ENCODE data around the gene ATG5.

ATG5 gene

GRCh38 chr6:106169517-106169916 is 156.0 kb downstream of the ATG5 start:
- TF ChIP-seq GATA3 (IDR thresholded peaks at IDR 0.05; ENCODE audit: low read depth, low read length) (no peak), GATA2 (IDR thresholded peaks at IDR 0.05; ENCODE audit: low read depth, low read length) (no peak)

DNA sequence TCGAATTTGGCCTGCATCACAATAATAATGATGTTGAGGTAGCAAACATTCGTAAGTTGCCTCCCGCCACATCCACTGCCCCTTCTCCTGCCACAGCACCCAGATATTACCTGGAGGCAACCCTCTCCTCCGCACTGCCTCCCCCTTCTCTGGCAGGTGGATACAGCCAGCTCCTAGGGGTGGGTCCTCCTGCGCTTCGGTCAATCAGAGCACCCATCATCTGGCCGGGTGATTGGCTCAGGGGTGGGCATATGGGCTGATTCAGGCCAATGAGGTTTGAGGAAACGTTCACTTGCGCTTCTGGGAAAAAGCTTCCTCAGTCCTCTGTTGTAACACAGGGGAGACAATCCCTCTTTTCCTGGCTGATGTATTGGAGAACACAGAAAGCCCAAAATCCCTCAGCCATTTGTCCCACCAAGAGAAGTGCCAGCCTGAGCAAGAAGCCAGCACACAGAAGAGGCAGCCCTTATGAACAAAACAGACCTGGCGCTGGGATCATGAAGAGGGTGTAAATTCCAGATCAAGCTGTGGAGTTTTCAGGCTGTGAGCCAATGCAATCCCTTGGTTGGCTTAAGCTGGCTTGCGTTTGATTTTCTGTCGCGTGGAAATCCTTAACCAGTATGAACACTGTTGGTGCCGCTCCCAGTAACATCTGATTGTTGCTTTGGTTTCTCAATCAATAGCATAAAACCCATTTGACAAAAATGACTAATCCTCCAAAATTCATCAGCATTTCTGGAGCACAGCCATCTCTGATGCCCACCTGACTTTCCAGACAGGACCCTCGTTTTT is 157.3 kb downstream of the ATG5 start:
- TF ChIP-seq GATA2 (IDR thresholded peaks at IDR 0.05; ENCODE audit: low read depth, low read length) (no peak), GATA3 (IDR thresholded peaks at IDR 0.05; ENCODE audit: low read depth, low read length) (no peak)

- no peak; the same call in 1 of the 2 replicates for TF ChIP-seq GATA2 (IDR thresholded peaks at IDR 0.05; ENCODE audit: low read depth, low read length)
- no peak for TF ChIP-seq GATA3 (IDR thresholded peaks at IDR 0.05; ENCODE audit: low read depth, low read length)
These were observed 158.3 kb downstream of the ATG5 start for GRCh38 chr6:106167096-106167814.

- no peak for TF ChIP-seq GATA3 (IDR thresholded peaks at IDR 0.05; ENCODE audit: low read depth, low read length)
- TF ChIP-seq GATA2 (IDR thresholded peaks at IDR 0.05; ENCODE audit: low read depth, low read length): no peak
These were observed 159.6 kb downstream of the ATG5 start for GRCh38 chr6:106165885-106166485.

- no peak for TF ChIP-seq GATA3 (IDR thresholded peaks at IDR 0.05; ENCODE audit: low read depth, low read length)
- no peak for TF ChIP-seq GATA2 (IDR thresholded peaks at IDR 0.05; ENCODE audit: low read depth, low read length)
These were observed 161.3 kb downstream of the ATG5 start for GRCh38 chr6:106163966-106164877.

DNA sequence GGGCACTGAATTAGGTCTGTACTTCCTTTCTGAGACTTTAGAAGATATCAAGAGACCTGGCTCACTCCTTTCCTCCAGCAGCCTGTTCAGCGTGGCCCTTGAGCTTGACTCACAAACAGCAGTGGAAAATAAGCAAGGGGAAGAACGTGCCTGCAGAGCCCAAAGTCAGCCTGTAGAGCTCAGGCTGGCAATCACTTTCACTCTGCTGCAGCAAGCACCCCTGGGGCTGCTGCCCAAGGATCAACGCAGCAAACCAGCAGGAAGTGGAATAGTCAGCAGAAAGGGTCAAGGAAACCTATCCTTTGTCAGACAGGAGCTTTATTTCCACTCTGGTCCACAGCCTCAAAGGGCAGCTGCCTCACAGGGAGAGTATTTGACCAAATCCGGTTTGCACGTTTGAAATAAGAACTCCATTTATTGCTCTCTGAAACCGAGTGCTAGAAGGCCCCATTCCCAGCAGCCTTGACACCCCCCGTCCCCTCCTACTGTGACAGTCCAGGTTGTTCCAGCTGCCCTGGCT is 162.1 kb downstream of the ATG5 start:
- no peak for TF ChIP-seq GATA2 (IDR thresholded peaks at IDR 0.05; ENCODE audit: low read depth, low read length)
- no peak for TF ChIP-seq GATA3 (IDR thresholded peaks at IDR 0.05; ENCODE audit: low read depth, low read length)

- TF ChIP-seq GATA3 (IDR thresholded peaks at IDR 0.05; ENCODE audit: low read depth, low read length) (no peak), GATA2 (IDR thresholded peaks at IDR 0.05; ENCODE audit: low read depth, low read length) (no peak)
These were observed 162.6 kb downstream of the ATG5 start for GRCh38 chr6:106162921-106163320.

DNA sequence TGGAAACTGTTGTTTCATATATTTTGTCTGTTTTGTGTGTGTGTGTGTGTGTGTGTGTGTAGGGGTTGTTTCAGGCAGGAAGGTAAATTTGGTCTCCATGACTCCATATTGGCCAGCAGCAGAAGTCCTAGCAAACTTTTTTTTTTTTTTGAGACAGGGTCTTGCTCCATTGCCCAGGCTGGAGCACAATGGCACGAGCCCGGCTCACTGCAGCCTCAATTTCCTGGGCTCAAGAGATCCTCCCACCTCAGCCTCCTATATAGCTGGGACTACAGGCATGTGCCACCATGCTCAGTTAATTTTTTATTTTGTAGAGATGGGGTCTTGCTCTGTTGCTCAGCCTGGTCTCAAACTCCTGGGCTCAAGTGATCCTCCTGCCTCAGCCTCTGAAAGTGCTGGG is 163.7 kb downstream of the ATG5 start:
- TF ChIP-seq GATA2 (IDR thresholded peaks at IDR 0.05; ENCODE audit: low read depth, low read length) (no peak), GATA3 (IDR thresholded peaks at IDR 0.05; ENCODE audit: low read depth, low read length) (no peak)

- TF ChIP-seq GATA2 (IDR thresholded peaks at IDR 0.05; ENCODE audit: low read depth, low read length): no peak
- no peak for TF ChIP-seq GATA3 (IDR thresholded peaks at IDR 0.05; ENCODE audit: low read depth, low read length)
These were observed 164.2 kb downstream of the ATG5 start for GRCh38 chr6:106161311-106161874.

DNA sequence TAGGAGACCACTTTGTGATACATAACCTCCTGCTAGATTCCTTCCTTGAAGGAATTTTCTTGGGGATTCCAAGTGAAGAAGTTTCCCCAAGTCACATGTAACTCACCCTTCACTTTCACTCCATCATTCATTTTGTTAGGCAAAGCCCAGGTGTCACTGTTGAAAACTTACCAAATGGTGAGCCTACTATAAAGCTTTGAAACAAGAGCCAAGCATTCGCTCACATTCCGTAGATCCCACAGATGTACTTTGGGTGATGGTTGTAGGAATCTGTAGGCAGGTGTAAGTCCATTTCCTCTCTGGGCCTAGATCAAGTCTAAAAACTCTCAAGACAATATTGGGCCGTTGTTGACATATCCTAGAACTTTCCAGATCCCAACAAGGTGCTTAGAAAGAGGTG is 165.4 kb downstream of the ATG5 start:
- TF ChIP-seq GATA3 (IDR thresholded peaks at IDR 0.05; ENCODE audit: low read depth, low read length) (no peak), GATA2 (IDR thresholded peaks at IDR 0.05; ENCODE audit: low read depth, low read length) (no peak)

- no peak for TF ChIP-seq GATA2 (IDR thresholded peaks at IDR 0.05; ENCODE audit: low read depth, low read length)
- TF ChIP-seq GATA3 (IDR thresholded peaks at IDR 0.05; ENCODE audit: low read depth, low read length): no peak
These were observed 166.0 kb downstream of the ATG5 start for GRCh38 chr6:106159531-106159940.

- TF ChIP-seq GATA2 (IDR thresholded peaks at IDR 0.05; ENCODE audit: low read depth, low read length) (no peak), GATA3 (IDR thresholded peaks at IDR 0.05; ENCODE audit: low read depth, low read length) (no peak)
These were observed 166.7 kb downstream of the ATG5 start for GRCh38 chr6:106158816-106159215.

DNA sequence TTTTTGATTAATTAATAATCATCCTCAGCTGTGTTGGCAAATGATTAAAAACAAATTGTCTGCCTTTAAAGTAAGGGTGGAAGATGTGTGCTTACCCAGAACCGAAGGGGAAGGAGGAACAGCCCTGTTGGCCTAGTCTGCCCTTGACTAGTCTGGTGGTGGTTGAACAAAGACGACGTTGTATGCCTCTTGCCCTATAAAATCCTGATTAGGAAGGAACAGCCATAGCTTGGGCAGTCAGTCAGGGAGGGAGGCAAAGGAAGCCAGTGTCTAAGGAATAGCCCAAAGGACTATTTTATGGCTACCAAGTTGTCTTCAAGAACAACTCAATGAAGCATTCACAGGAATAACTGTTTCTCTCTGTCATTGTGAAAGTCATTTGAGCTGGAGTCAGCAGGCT is 168.7 kb downstream of the ATG5 start:
- TF ChIP-seq GATA2 (IDR thresholded peaks at IDR 0.05; ENCODE audit: low read depth, low read length) (no peak), GATA3 (IDR thresholded peaks at IDR 0.05; ENCODE audit: low read depth, low read length) (no peak)
